GM18867 (cell line): ENCODE data around the gene INSRR.

Source experiments
- ATAC-seq: cut with Tn5 transposase; IDR thresholded peaks from one replicate; pipeline ENCODE4 v1.9.1; 2021; ENCODE audit warnings: mild to moderate bottlenecking, moderate library complexity; ENCODE audit not compliant: unreplicated experiment

Gene INSRR

DNA sequence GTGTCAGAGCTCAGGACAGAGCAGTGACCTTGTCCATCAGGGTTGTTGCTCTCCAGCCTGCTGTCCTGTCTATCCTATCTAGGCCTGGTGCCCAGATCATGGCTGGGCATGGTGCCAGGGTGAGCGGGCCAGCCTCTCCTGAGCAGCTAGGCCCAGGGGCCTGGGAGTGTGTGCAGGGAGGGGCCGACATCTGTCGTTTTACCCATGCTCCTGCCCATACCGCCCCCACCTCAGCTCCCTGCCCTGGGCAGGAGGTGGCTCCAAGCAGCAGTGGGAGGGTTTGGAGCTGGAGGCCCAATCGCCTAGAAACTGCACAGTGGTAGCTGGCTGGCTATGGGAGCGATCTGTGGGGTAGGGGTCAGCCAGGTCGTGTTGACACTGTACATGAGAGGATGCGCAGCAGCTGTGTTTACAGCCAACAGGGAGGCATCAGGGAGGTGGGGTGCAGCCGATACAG is 6.5 kb downstream of the INSRR start:
- no peak for ATAC-seq

DNA sequence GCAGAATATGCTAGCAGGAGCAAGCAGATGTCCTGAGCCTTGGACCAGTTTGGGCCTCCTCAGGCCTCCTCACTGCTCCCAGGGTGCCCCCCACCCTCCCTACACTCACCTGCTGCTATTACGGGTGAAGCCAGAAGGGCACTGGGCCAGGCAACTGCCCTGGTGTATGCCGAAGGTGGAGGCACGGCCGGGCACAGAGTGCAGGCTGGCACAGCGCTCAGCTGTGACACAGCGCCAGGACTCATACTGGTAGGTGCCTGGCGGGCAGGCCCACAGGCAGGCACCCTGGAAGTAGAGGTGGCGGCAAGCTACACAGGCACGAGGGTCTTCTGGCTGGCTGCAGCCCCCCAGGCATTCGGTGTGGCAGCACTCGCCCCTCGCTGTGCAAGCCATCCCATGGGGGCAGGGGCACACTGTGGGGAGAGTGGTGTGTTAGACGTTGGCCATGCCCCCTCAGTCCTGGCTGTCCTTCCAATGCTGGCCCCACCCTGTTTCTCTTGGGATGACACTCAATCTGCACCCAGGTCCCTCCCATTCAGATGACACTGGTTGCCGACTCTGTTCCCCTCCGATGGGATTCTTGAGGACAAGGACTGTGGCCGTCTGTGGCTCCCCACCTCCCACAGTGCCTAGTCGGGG is 7.0 kb downstream of the INSRR start:
- no peak for ATAC-seq

DNA sequence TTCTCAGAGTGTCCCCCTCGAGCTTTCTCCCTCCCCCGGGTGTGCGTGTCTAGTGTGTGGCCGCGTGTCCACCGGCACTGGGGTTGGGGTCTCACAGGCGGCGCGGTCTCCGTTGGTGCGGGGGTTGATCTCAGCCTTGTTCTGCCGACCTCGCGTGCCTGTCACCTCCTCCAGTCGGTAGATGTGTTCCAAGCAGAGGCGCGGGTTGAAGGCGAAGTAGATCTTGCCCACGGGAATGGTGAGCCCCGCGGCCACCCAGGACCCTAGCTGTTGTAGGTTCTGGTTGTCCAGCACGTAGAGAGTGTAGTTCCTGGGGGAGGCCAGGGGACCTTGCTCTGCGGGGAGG is 9.8 kb downstream of the INSRR start:
- ATAC-seq = no peak

DNA sequence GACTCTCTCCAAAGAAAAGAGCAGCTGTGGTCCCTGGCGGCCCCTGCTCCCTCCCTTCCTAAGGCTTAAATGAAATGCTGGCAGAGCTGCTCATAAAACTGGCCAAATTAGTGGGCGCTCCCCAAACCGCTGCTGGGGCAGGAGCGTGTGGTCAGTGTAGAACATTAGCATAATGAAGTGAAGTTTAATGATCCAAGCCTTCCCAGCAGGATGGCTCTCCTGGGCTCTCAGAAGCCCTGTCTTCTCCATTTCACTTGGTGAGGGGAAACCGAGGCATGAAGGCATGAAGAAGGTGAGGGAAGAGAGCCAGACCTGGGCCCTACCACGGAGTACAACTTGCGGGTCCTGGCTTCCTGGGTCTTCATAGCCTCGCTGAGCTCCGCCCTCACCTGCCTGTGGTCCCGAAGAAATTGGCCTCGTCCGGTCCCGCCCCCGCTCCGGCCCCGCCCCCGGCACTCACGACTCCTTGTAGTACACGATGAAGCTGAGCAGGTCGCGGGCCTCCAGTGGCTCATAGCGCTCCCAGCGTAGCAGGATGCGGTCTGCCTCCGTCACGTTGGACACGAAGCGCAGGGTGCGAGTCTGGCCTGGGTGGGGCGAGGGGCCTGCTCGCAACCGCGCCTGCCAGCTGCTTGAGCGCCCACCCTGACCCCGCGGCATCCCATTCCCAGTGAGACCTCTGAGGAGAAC is 10.3 kb downstream of the INSRR start:
- ATAC-seq = no peak

DNA sequence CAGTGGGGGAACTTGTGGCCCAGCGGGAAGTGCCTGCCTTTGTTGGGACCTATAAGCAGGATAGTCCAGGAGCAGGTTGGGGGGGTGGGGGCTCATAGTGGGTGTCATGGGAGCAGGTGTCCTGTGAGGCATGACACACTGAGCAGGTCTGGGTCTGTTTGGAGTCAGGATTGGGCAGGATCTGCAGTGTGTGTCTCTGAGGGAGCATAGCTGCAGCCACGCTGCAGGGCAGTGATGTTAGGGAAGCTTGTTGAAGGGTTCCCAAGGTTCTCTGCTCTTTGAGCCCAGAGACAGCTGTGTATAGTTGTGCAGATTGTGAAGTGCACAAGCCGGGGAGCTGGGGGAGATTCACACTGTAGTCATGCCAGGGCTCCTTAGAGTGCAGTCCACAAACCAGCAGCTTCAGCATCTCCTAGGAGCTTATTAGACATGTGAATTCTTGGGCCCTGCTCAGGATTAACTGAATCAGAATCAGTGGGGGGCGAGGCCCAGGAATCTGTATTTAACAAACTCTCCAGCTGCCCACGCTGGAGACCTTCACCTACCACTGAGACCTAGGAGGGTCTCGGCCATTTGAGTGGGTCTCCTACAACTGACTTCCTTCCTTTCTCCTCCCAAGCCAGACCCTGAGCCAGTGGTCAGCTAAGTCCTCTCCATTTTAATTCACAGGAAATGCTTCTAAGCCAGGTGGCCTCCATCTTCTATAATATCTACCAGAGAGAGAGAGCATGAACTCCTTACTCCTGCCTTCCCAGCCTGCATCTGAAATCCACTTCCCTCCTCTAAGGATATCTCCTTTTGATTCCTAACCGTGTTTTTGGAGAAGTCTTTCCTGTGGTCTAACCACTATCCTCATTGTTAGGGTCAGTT is 11.1 kb downstream of the INSRR start:
- no peak for ATAC-seq

- ATAC-seq = no peak
These were observed 12.3 kb downstream of the INSRR start for GRCh38 chr1:156846643-156847042.

GRCh38 chr1:156845953-156846545 is 12.9 kb downstream of the INSRR start:
- ATAC-seq = no peak

- ATAC-seq = no peak
These were observed 13.6 kb downstream of the INSRR start for GRCh38 chr1:156845055-156845952.

GRCh38 chr1:156844638-156845037 is 14.3 kb downstream of the INSRR start:
- no peak for ATAC-seq

GRCh38 chr1:156844102-156844501 is 14.8 kb downstream of the INSRR start:
- no peak for ATAC-seq

GRCh38 chr1:156842618-156843300 is 16.2 kb downstream of the INSRR start:
- no peak for ATAC-seq

GRCh38 chr1:156841295-156841855 is 17.5 kb downstream of the INSRR start:
- no peak for ATAC-seq

DNA sequence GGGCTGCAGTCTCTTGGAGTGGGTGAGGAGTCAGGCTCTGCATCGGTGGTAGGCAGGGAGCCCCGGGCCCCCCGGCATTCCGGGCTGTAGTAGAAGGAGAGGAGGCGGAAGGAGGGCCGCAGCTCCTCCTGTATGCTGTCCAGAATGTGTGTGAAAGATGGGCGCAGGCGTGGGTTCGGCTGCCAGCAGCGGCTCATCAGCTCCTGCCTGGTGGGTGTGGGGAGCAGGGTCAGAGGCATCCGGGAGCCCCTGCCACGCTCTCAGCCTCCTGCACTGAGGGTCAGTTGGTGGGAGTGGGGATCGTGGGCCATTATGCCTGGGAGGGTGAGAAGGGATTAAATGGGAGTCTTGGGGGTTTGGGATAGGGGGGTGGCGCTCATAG is 18.0 kb downstream of the INSRR start:
- ATAC-seq = no peak

- ATAC-seq = no peak
These were observed 18.6 kb downstream of the INSRR start for GRCh38 chr1:156840186-156840897.

DNA sequence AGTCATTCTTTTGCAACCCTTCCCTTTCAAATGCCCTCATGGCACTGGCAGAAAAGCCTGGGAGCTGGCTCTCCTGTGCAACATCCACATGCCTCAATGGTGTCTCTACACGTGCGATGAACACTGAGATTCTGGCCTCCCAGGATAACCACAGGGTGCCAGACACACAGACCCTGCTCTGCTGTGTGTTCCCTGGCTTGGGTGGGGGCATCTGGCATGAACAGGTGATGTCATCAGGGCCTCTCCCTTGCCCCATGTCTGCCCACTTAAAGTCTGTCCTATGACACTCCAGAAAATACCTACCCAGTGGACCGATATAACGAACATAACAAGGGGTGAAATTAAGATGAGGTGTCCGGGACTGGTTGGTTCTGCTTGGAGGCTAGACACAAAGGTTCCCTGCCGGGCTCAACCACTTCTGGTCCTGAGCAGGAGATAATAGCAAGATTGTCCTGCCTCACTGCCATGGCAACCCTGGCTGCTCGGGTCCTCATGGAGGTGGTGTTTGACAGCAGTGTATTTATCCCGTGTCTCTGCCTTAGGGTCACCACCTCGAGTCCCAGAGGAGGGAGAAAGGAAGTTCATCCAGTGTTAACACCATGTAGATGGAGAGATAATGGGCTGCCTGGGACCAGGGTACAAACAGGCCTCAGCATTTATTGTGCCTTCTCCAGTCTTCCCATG is 19.3 kb downstream of the INSRR start:
- ATAC-seq = no peak

DNA sequence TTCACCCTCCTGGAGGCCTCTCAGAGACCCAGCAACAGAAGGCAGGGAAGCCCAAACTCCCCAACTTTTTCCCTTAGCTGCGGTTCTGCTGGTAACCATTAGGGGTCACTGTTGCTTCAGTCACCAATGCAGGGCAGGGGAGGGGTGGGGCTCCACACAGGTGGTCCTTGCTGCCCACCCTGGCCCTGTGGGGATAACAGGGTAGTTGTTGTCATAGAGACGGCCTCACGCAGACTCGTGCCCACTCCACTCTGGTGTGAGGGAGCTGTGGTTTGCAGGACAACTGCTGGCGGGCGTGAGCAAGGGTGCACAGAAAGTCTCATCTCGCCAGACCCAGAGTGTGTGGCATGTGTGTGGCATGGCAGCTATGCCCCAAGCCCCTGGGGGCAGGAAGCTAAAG is 19.9 kb downstream of the INSRR start:
- no peak for ATAC-seq

DNA sequence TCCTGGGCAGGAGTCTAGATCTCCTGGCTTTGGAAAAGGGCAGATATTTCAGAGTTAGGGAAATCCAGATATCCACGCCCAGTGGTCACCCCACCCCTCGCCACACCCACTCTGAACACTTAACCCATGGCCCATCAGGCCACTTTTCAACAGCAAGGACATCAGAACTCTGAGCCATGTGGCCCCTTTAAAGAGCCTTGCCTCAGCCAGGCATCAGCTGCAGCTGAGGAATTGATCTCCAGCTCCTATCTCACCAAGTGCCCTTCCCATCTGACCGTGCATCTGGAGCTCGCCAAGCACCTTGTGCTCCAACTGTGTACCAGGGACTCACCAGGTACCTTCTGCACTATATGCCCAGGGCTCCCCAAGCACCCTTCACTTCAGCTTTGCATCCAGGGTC is 22.0 kb downstream of the INSRR start:
- no peak for ATAC-seq

GRCh38 chr1:156836041-156836654 is 22.8 kb downstream of the INSRR start:
- no peak for ATAC-seq
